GM10266 (cell line): ENCODE results near the gene PRPH2.
"Not testable (repeated sequence)": the region's sequence is repeated elsewhere in the genome, so short reads cannot be mapped to it uniquely, and the experiment has no call there.

Experiments
- DNase-seq: peaks from one replicate; pipeline ENCODE4 v3.0.0; 2012; ENCODE audit errors: extremely low spot score
- TF ChIP-seq, protein P1 (sequence below): IDR thresholded peaks from 2 replicates; pipeline ENCODE4 v1.5.1; 2012; ENCODE audit warnings: mild to moderate bottlenecking, low read depth; ENCODE audit not compliant: control insufficient read depth, insufficient read depth; ENCODE audit errors: missing control alignments

PRPH2 gene

GRCh38 chr6:42709871-42710270, 12.5 kb downstream of the PRPH2 start:
- TF ChIP-seq, protein P1, sequence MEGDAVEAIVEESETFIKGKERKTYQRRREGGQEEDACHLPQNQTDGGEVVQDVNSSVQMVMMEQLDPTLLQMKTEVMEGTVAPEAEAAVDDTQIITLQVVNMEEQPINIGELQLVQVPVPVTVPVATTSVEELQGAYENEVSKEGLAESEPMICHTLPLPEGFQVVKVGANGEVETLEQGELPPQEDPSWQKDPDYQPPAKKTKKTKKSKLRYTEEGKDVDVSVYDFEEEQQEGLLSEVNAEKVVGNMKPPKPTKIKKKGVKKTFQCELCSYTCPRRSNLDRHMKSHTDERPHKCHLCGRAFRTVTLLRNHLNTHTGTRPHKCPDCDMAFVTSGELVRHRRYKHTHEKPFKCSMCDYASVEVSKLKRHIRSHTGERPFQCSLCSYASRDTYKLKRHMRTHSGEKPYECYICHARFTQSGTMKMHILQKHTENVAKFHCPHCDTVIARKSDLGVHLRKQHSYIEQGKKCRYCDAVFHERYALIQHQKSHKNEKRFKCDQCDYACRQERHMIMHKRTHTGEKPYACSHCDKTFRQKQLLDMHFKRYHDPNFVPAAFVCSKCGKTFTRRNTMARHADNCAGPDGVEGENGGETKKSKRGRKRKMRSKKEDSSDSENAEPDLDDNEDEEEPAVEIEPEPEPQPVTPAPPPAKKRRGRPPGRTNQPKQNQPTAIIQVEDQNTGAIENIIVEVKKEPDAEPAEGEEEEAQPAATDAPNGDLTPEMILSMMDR: no peak
- DNase-seq: no peak

DNA sequence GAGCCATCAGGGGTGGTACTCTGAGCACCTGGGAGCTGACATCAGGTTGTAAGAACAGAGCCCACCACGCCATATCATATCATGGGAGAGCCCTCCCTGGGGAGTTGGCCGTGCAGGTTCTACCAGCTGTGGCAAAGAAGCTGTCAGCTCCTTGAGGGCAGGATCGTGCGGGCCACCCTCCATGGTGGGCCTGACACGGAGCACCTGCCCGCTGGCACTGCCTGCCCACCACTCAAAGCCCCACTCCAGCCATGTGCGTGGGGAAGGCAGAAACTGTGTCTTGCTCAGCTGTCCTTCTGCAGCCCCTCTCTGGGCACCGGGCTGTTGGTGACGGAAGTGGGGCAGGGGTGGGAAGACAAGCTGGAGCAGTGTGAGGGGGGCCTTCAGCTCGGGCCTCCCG, 14.3 kb downstream of the PRPH2 start:
- TF ChIP-seq, protein P1: no peak
- DNase-seq: no peak

DNA sequence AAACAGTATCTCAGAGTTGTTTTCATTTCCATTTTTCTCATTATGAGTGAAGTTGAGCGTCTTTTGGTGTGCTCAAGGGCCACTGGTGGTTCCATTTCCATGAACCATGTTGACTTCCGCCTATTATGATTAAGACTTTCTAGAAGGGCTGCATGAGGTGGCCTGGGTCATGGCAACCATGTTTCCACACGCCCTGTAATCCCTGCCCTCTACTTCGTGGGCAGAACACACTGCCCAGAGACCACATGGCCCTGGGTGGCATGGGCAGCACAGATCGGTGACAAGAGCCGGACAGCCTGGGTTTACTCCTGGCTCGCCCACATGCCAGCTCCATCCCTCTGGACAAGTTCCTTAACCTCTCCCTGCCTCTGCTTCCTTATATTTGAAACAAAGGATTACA, 14.8 kb downstream of the PRPH2 start:
- TF ChIP-seq, protein P1: no peak
- no peak for DNase-seq

DNA sequence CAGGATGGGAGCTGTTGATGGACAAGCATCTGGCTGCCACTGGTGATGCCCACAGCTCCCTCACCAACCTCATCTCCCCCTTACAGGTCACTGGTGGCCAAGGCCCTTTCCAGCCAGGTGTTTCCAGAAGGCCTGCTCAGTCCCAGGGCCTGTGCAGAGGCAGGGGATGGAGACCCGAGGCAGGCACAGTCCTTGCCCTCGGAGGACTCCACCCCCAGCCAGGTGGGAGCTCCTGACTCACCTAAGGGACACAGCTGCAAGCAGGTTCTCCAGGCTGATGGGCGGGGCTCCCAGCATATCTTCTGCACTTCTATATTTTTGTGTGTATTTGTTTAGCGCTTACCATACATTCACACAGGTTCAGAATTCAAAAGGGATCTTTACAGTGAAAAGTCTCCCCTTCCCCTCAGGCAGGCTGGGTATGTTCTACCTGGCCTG, 17.4 kb downstream of the PRPH2 start:
- DNase-seq: no peak
- TF ChIP-seq, protein P1: no peak

GRCh38 chr6:42704251-42704936, 18.0 kb downstream of the PRPH2 start:
- TF ChIP-seq, protein P1: no peak

DNA sequence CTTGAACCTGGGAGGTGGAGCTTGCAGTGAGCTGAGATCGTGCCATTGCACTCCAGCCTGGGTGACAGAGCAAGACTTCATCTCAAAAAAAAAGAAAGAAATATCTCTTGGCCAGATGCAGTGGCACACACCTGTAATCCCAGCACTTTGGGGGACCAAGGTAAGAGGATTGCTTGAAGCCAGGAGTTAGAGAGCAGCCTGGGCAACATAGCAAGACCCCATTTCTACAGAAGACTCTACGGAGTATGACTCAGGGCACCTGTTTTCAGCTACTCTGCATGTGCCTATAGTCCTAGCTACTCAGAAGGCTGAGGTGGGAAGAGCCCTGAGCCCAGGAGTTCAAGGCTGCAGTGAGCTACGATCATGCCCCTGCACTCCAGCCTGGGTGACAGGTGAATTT, 19.6 kb downstream of the PRPH2 start:
- DNase-seq: not testable (repeated sequence)

More at GRCh38 chr6:42704251-42704936, 18.0 kb downstream of the PRPH2 start:
- DNase-seq: no peak

DNA sequence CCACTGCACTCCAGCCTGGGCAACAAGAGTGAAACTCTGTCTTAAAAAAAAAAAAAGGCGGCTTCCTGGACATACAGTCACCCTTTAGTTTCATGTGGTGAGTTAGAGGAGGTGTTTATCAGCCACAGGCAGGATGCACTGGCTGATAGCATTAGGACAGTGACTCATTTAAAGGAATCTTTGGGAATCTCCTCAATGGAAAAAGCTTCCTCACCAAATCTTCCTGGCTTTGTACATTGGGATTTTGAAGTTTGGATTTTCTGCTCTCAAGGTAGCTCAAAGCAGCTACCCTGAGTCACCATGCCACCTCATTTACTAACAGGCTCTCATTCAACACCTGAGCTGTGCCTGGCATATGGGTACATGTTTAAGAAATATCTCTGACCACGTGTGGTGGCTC, 20.2 kb downstream of the PRPH2 start:
- DNase-seq: no peak
- TF ChIP-seq, protein P1: no peak

GRCh38 chr6:42698217-42698616, 24.2 kb downstream of the PRPH2 start:
- TF ChIP-seq, protein P1: no peak
- DNase-seq: no peak
